ENCODE data around the gene AGAP1. TPM values are rescaled to one million over a fixed set of nuclear protein-coding genes. Genes with fewer than 3 reads are reported as not detected.

AGAP1 gene
- polyA plus RNA-seq, 10 donors, result 24.0 to 34.1 (median 27.4) TPM

DNA sequence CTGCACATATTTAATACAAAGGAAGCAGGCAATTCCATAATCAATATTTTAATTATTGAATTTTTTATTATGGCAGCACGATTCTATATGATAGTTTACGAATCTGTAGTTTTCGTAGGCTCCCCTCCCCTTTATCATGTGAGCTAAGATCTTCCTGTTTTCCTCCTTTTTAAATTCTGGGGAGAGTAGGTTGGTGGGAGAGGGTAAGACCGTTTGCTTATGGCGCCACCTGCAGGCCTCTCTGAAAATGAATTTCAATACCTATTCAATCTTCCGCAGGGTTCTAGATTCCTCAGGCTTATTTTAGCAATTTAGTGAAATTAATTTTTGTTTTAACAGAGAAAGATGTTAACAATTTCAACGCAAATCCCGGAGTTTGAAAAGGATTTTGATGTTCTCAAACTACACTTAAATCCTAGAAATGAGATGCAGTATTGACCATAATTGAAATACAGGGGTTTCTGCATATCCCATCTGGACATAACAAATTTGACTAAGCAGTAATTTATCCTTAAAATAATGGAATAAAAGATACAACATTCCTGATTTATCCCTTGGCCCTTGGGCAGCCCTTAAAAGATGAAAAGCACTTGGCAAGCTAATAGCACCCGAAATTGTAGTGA is 687.1 kb downstream of the AGAP1 start:
- peak in 2 of 3 donors; percentile 40 to 67 for DNase-seq

All from muscle of back (tissue), 11 donors.